Chondrocyte (in vitro differentiated cells): Measurements from ENCODE around the gene GNG10. TPM values are rescaled to one million over a fixed set of nuclear protein-coding genes. Genes with fewer than 3 reads are reported as not detected.

Experiments used
- DNase-seq: peaks from one replicate; pipeline ENCODE4 v3.0.0; 2021; ENCODE audit warnings: mixed read lengths, low spot score
- H3K27ac Mint-ChIP-seq: one replicate; pipeline ENCODE4 v1.8.0; 2021; ENCODE audit warnings: mild to moderate bottlenecking, moderate library complexity, mixed read lengths; ENCODE audit not compliant: unreplicated experiment
- H3K27me3 Mint-ChIP-seq: 2 replicates; pipeline ENCODE4 v1.8.0; 2021; ENCODE audit warnings: low read depth, mixed read lengths
- H3K36me3 Mint-ChIP-seq: 2 replicates; pipeline ENCODE4 v1.8.0; 2021; ENCODE audit warnings: low read depth, mixed read lengths
- H3K4me1 Mint-ChIP-seq: 2 replicates; pipeline ENCODE4 v1.8.0; 2021; ENCODE audit warnings: low read depth, mild to moderate bottlenecking, mixed read lengths
- H3K4me3 Mint-ChIP-seq: one replicate; pipeline ENCODE4 v1.8.0; 2021; ENCODE audit warnings: mild to moderate bottlenecking, moderate library complexity, mixed read lengths; ENCODE audit not compliant: unreplicated experiment
- H3K9me3 Mint-ChIP-seq: 2 replicates; pipeline ENCODE4 v1.8.0; 2021; ENCODE audit warnings: low read depth, mixed read lengths
- total RNA-seq: library from RNA; stranded (reverse); gene quantifications from 3 replicates; pipeline ENCODE4 v1.2.1, GENCODE V29; 2021
- TF ChIP-seq, protein P1 (sequence below): fragments of 200-600 bp; sonication (generic); IDR thresholded peaks from 2 replicates; pipeline ENCODE4 v1.5.0; 2021; ENCODE audit warnings: antibody characterized with exemption, mild to moderate bottlenecking, moderate library complexity

The GNG10 gene
- total RNA-seq, 1 donor from 2014 or later, result 35.7 TPM

DNA sequence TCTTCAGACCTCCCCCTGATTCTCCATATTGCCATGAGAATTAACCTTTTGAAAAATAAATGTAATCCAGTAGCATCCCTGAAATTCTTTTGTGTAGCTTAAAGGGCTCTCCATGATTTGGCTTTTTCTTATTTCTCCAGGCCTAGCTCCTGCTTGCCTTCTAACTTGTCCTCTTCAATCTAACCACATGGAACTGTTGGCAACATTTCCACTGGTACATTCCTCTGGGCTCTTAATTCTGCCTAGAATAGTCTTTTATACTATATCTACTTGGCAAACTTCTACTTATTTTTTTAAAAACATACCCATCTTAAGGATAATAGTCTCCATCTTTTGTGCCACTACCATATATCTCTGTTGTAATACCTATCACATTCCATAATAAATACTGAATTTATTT lies 54.1 kb downstream of the GNG10 start:
- TF ChIP-seq, protein P1, sequence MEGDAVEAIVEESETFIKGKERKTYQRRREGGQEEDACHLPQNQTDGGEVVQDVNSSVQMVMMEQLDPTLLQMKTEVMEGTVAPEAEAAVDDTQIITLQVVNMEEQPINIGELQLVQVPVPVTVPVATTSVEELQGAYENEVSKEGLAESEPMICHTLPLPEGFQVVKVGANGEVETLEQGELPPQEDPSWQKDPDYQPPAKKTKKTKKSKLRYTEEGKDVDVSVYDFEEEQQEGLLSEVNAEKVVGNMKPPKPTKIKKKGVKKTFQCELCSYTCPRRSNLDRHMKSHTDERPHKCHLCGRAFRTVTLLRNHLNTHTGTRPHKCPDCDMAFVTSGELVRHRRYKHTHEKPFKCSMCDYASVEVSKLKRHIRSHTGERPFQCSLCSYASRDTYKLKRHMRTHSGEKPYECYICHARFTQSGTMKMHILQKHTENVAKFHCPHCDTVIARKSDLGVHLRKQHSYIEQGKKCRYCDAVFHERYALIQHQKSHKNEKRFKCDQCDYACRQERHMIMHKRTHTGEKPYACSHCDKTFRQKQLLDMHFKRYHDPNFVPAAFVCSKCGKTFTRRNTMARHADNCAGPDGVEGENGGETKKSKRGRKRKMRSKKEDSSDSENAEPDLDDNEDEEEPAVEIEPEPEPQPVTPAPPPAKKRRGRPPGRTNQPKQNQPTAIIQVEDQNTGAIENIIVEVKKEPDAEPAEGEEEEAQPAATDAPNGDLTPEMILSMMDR, result no peak
- H3K27me3 Mint-ChIP-seq, result no peaks in the 10 kb centered on the region
- no peak for DNase-seq
- no peak overlapping the region for H3K4me3 Mint-ChIP-seq
- H3K4me1 Mint-ChIP-seq, result peaks cover 4% of the 10 kb centered on the region
- H3K36me3 Mint-ChIP-seq, result no peaks in the 10 kb centered on the region
- no peaks in the 10 kb centered on the region for H3K9me3 Mint-ChIP-seq
- no peak overlapping the region for H3K27ac Mint-ChIP-seq

DNA sequence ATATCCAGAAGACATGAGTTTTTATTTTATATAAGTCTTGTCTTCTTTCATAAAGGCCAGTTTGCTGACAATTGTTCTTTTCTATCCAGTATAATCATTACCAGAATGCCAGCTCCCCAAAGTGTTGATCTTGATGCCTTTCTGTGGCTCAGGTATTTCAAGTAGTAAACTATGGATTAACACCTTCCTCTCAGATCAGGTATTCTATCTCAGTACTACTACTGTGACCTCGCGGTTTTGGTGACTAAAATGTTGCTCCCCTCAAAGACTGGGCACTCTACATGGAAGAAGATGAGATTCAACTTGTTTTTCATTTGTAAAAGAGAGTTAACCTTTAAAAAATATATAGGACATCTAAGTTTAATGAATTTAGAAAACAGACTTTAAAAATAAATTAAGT lies 58.1 kb downstream of the GNG10 start:
- TF ChIP-seq, protein P1, result no peak
- no peak overlapping the region for H3K4me3 Mint-ChIP-seq
- no peaks in the 10 kb centered on the region for H3K27me3 Mint-ChIP-seq
- H3K36me3 Mint-ChIP-seq, result no peaks in the 10 kb centered on the region
- H3K4me1 Mint-ChIP-seq, result peaks cover 4% of the 10 kb centered on the region
- DNase-seq, result no peak
- no peak overlapping the region for H3K27ac Mint-ChIP-seq
- no peaks in the 10 kb centered on the region for H3K9me3 Mint-ChIP-seq

Other genes starting within 250 kb of the GNG10 start
- gene ECPAS, start 177.2 kb upstream of the GNG10 start, total RNA-seq, result 108 to 118 TPM (median 113 TPM) in 3 replicates
- gene ZNF483, start 136.4 kb upstream of the GNG10 start, total RNA-seq, result 2.2 to 3.5 TPM (median 2.4 TPM) in 3 replicates
- gene PTGR1, start 62.0 kb upstream of the GNG10 start, total RNA-seq, result 25.8 to 28.1 TPM (median 26.6 TPM) in 3 replicates
- gene DNAJC25, start 30.3 kb upstream of the GNG10 start, total RNA-seq, result 6.5 to 9.1 TPM (median 6.9 TPM) in 3 replicates
- not detected in 3 replicates for gene SHOC1, start 133.3 kb downstream of the GNG10 start, total RNA-seq
- gene UGCG, start 235.2 kb downstream of the GNG10 start, total RNA-seq, result 17.1 to 31.3 TPM (median 30.9 TPM) in 3 replicates